DMS153 treated with DMSO at 0.1 percent for 48 hours (cell line): Measurements from ENCODE around the gene GSG1L.

Experiments
- DNase-seq: peaks from one replicate; lab custom pipeline; 2025; ENCODE audit not compliant: unreplicated experiment; lab: John Stamatoyannopoulos, UW

The GSG1L gene

GRCh38 chr16:27742333-27742732, 321.2 kb downstream of the GSG1L start:
- DNase-seq: no peak

- no peak for DNase-seq
These were observed 322.9 kb downstream of the GSG1L start for GRCh38 chr16:27740496-27741201.

GRCh38 chr16:27739606-27740357, 323.7 kb downstream of the GSG1L start:
- DNase-seq: no peak

GRCh38 chr16:27738596-27738995, 324.9 kb downstream of the GSG1L start:
- DNase-seq: no peak
